ENCODE measurements around the gene UNC13C.

DNA sequence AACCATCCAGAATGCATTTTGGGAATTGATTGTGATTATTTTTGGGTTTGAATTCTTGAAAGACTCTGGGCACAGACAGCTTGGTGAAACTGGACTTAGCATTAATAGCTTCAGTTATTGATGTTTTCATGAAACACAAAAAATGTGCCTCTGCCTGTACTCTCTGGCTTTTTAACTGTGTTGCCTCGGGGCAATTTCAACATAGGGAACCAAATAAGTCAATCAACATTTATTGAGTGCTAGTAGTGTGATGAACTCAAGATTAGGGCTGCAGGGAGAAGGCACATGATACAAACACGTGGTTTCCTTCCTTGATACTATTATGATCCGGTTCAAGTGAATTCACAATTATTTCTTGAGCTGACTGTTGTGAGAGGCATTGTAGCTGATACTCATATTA is 50.8 kb downstream of the UNC13C start:
- TF ChIP-seq RCOR1 (conservative IDR thresholded peaks at IDR 0.05; ENCODE audit: low read depth, low read length) (no peak), NR2C2 (IDR thresholded peaks at IDR 0.05; ENCODE audit: borderline replicate concordance, control insufficient read depth, insufficient read length, low read depth) (no peak), ZSCAN29 (IDR thresholded peaks at IDR 0.05) (no peak), TAF1 (IDR thresholded peaks at IDR 0.05; ENCODE audit: borderline replicate concordance, low read depth, low read length) (no peak)
- TF ChIP-seq, protein P1, sequence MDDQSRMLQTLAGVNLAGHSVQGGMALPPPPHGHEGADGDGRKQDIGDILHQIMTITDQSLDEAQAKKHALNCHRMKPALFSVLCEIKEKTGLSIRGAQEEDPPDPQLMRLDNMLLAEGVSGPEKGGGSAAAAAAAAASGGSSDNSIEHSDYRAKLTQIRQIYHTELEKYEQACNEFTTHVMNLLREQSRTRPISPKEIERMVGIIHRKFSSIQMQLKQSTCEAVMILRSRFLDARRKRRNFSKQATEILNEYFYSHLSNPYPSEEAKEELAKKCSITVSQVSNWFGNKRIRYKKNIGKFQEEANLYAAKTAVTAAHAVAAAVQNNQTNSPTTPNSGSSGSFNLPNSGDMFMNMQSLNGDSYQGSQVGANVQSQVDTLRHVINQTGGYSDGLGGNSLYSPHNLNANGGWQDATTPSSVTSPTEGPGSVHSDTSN (IDR thresholded peaks at IDR 0.05; ENCODE audit: insufficient replicate concordance, low read depth, low read length), result no peak
- TF ChIP-seq, protein P2, sequence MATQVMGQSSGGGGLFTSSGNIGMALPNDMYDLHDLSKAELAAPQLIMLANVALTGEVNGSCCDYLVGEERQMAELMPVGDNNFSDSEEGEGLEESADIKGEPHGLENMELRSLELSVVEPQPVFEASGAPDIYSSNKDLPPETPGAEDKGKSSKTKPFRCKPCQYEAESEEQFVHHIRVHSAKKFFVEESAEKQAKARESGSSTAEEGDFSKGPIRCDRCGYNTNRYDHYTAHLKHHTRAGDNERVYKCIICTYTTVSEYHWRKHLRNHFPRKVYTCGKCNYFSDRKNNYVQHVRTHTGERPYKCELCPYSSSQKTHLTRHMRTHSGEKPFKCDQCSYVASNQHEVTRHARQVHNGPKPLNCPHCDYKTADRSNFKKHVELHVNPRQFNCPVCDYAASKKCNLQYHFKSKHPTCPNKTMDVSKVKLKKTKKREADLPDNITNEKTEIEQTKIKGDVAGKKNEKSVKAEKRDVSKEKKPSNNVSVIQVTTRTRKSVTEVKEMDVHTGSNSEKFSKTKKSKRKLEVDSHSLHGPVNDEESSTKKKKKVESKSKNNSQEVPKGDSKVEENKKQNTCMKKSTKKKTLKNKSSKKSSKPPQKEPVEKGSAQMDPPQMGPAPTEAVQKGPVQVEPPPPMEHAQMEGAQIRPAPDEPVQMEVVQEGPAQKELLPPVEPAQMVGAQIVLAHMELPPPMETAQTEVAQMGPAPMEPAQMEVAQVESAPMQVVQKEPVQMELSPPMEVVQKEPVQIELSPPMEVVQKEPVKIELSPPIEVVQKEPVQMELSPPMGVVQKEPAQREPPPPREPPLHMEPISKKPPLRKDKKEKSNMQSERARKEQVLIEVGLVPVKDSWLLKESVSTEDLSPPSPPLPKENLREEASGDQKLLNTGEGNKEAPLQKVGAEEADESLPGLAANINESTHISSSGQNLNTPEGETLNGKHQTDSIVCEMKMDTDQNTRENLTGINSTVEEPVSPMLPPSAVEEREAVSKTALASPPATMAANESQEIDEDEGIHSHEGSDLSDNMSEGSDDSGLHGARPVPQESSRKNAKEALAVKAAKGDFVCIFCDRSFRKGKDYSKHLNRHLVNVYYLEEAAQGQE (IDR thresholded peaks at IDR 0.05; ENCODE audit: low read depth, low read length), result no peak

Data from GM12878 (cell line).